Measurements from ENCODE around the gene RACGAP1.

- no peak for TF ChIP-seq CTCF (conservative IDR thresholded peaks at IDR 0.05; ENCODE audit: low read depth, low read length)
- TF ChIP-seq EZH2phosphoT487 (IDR thresholded peaks at IDR 0.05; ENCODE audit: borderline replicate concordance, low read length) = no peak
Observed at GRCh38 chr12:50017641-50018040, 7.7 kb downstream of the RACGAP1 start.

Measured in PC-3 (cell line).